ENCODE measurements around the gene ZNF521. TPM values are rescaled to one million over a fixed set of nuclear protein-coding genes. Genes with fewer than 3 reads are reported as not detected.

ZNF521 gene
- total and polyA plus RNA-seq, 2 experiments from 2014 or later: 3.1 to 9.2 TPM

GRCh38 chr18:25121442-25121841 is 230.5 kb downstream of the ZNF521 start:
- H3K4me3 ChIP-seq: no peak overlapping the region
- peaks cover 9% of the 10 kb centered on the region; the same call in 2 of the 3 replicates for H3K9me3 Mint-ChIP-seq
- no peaks in the 10 kb centered on the region for H3K27me3 ChIP-seq (ENCODE audit: insufficient read depth)
- no peaks in the 10 kb centered on the region for H3K36me3 ChIP-seq (ENCODE audit: insufficient read depth)
- H3K4me3 Mint-ChIP-seq: no peak overlapping the region
- TF ChIP-seq CTCF (conservative IDR thresholded peaks at IDR 0.05; ENCODE audit: low read depth in 2 of 2): peak; percentile 54 to 56
- no peak for TF ChIP-seq ETS1 (IDR thresholded peaks at IDR 0.05)
- TF ChIP-seq STAT1 (IDR thresholded peaks at IDR 0.05; ENCODE audit: unreplicated experiment): no peak
- no peaks in the 10 kb centered on the region; the same call in 1 of the 2 replicates for H3K4me1 ChIP-seq (ENCODE audit: insufficient read depth)
- no peaks in the 10 kb centered on the region for H3K9me2 ChIP-seq (ENCODE audit: insufficient read depth)
- H4K20me1 ChIP-seq (replicated peaks; ENCODE audit: insufficient read depth): no peaks in the 10 kb centered on the region
- no peak overlapping the region; the same call in 1 of the 2 replicates for H3K27ac Mint-ChIP-seq
- no peak overlapping the region for H2AFZ ChIP-seq
- peak; percentile 70 for ATAC-seq
- no peak overlapping the region for H3K27ac ChIP-seq (ENCODE audit: low read depth)
- H3K27me3 Mint-ChIP-seq (ENCODE audit: insufficient read depth, low read depth, poor library complexity): peaks cover 2% of the 10 kb centered on the region
- H3K4me2 ChIP-seq: no peak overlapping the region
- H3F3A ChIP-seq (replicated peaks; ENCODE audit: low read depth): no peaks in the 10 kb centered on the region
- peaks cover 18% of the 10 kb centered on the region for H3K36me3 Mint-ChIP-seq (ENCODE audit: low read depth)
- no peaks in the 10 kb centered on the region for H3K79me2 ChIP-seq (replicated peaks; ENCODE audit: insufficient read depth)
- H3K4me1 Mint-ChIP-seq: peaks cover 13% of the 10 kb centered on the region
- peak; percentile 30 for DNase-seq (ENCODE audit: low spot score)

GRCh38 chr18:25113566-25113965 is 238.4 kb downstream of the ZNF521 start:
- H3K4me3 Mint-ChIP-seq: no peak overlapping the region
- H3K4me1 ChIP-seq (ENCODE audit: insufficient read depth): peaks cover 3% of the 10 kb centered on the region; the same call in 1 of the 2 replicates
- H3K27ac ChIP-seq (ENCODE audit: low read depth): no peak overlapping the region
- no peaks in the 10 kb centered on the region for H3K79me2 ChIP-seq (replicated peaks; ENCODE audit: insufficient read depth)
- H3K27me3 ChIP-seq (ENCODE audit: insufficient read depth): no peaks in the 10 kb centered on the region
- no peaks in the 10 kb centered on the region for H4K20me1 ChIP-seq (replicated peaks; ENCODE audit: insufficient read depth)
- DNase-seq (ENCODE audit: low spot score): no peak
- H3F3A ChIP-seq (replicated peaks; ENCODE audit: low read depth): no peaks in the 10 kb centered on the region
- no peak overlapping the region for H3K4me3 ChIP-seq
- H3K27me3 Mint-ChIP-seq (ENCODE audit: insufficient read depth, low read depth, poor library complexity): no peaks in the 10 kb centered on the region
- no peaks in the 10 kb centered on the region for H3K36me3 ChIP-seq (ENCODE audit: insufficient read depth)
- no peak for ATAC-seq
- H3K9me2 ChIP-seq (ENCODE audit: insufficient read depth): no peaks in the 10 kb centered on the region
- no peaks in the 10 kb centered on the region for H3K9me3 Mint-ChIP-seq
- H3K27ac Mint-ChIP-seq: no peak overlapping the region
- H2AFZ ChIP-seq: no peak overlapping the region
- H3K4me2 ChIP-seq: no peak overlapping the region
- H3K36me3 Mint-ChIP-seq (ENCODE audit: low read depth): peaks cover 7% of the 10 kb centered on the region; the same call in 2 of the 3 replicates
- peaks cover 32% of the 10 kb centered on the region for H3K4me1 Mint-ChIP-seq
- TF ChIP-seq CREB1 (CRISPR knock-in tag; IDR thresholded peaks at IDR 0.05; ENCODE audit: low read depth): no peak
- TF ChIP-seq STAT1 (IDR thresholded peaks at IDR 0.05; ENCODE audit: unreplicated experiment): no peak
- TF ChIP-seq CTCF (conservative IDR thresholded peaks at IDR 0.05; ENCODE audit: low read depth in 2 of 2): no peak
- TF ChIP-seq NANOG (IDR thresholded peaks at IDR 0.05; ENCODE audit: borderline replicate concordance): no peak
- no peak for TF ChIP-seq ZNF331 (CRISPR knock-in tag; IDR thresholded peaks at IDR 0.05; ENCODE audit: low read depth)
- TF ChIP-seq POLR2AphosphoS5 (IDR thresholded peaks at IDR 0.05; ENCODE audit: low read depth): no peak
- TF ChIP-seq JUNB (IDR thresholded peaks at IDR 0.05; ENCODE audit: unreplicated experiment): no peak
- no peak for TF ChIP-seq ZNF114 (CRISPR knock-in tag; IDR thresholded peaks at IDR 0.05)
- no peak for TF ChIP-seq REST (IDR thresholded peaks at IDR 0.05; ENCODE audit: unreplicated experiment)

Measured in GM23338 (cell line).